Measurements from ENCODE around the gene SLC44A3. TPM values are rescaled to one million over a fixed set of nuclear protein-coding genes. Genes with fewer than 3 reads are reported as not detected.

Gene SLC44A3
- total and polyA plus RNA-seq, 2 of the 13 experiments (the other 11 are each of a cell fraction or from before 2014, with no cell fraction given), result 6.8 to 14.1 TPM

DNA sequence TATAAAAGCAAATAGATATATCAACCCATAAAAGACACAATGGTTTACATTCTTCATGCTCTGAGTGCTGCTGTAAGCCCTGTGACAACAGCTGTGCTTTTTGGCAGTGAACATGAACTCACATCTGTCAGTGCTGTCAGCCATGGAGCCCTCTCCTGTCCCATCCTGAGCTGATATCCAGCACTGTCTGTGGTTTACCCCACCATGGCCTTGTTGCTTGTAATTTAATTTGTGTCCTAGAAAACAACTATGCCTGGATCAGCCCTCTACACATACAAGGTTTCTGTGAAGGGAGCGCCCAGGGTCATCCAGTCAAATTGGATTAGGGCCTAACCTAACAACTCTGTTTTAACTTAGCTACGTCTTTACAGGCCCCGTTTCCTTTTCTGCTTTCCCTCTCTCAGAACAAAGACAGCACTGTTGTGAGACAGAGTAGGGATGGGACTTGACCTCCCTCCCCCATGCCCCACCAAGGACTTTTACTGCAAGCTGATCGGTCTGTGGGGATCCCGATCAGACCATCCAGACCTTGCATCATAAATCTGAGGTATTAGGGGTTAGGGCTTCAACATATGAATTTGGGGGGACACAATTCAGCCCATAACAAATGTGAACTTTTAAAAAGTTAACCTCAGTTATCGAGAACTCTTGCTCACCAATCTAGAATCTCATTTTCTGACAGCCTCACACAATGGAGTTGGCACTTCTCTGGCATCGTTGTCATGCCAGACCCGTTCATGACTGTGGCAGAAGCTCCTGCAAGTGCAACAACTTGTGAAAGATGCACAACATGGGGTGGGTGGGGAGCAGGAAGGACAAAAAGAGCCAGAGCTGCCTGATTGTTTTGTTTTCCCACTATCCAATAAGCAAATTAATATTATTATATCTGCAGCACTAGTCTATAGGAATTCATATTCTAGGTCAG lies 16.4 kb upstream of the SLC44A3 start (continued):
- TF ChIP-seq, protein P1, sequence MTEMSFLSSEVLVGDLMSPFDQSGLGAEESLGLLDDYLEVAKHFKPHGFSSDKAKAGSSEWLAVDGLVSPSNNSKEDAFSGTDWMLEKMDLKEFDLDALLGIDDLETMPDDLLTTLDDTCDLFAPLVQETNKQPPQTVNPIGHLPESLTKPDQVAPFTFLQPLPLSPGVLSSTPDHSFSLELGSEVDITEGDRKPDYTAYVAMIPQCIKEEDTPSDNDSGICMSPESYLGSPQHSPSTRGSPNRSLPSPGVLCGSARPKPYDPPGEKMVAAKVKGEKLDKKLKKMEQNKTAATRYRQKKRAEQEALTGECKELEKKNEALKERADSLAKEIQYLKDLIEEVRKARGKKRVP (CRISPR knock-in tag; IDR thresholded peaks at IDR 0.05), result peak in 1 of 2 experiments; percentile 63; a peak in 1 of 4 replicates
- no peak for TF ChIP-seq GPN1 (CRISPR knock-in tag; IDR thresholded peaks at IDR 0.05; ENCODE audit: borderline replicate concordance)
- TF ChIP-seq IKZF1 (IDR thresholded peaks at IDR 0.05), result no peak
- TF ChIP-seq, protein P2, sequence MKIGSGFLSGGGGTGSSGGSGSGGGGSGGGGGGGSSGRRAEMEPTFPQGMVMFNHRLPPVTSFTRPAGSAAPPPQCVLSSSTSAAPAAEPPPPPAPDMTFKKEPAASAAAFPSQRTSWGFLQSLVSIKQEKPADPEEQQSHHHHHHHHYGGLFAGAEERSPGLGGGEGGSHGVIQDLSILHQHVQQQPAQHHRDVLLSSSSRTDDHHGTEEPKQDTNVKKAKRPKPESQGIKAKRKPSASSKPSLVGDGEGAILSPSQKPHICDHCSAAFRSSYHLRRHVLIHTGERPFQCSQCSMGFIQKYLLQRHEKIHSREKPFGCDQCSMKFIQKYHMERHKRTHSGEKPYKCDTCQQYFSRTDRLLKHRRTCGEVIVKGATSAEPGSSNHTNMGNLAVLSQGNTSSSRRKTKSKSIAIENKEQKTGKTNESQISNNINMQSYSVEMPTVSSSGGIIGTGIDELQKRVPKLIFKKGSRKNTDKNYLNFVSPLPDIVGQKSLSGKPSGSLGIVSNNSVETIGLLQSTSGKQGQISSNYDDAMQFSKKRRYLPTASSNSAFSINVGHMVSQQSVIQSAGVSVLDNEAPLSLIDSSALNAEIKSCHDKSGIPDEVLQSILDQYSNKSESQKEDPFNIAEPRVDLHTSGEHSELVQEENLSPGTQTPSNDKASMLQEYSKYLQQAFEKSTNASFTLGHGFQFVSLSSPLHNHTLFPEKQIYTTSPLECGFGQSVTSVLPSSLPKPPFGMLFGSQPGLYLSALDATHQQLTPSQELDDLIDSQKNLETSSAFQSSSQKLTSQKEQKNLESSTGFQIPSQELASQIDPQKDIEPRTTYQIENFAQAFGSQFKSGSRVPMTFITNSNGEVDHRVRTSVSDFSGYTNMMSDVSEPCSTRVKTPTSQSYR (CRISPR knock-in tag; IDR thresholded peaks at IDR 0.05; ENCODE audit: borderline replicate concordance), result peak; percentile 65; the same call in 1 of the 2 replicates
- TF ChIP-seq FOXK2 (IDR thresholded peaks at IDR 0.05), result no peak
- TF ChIP-seq ZNF816 (CRISPR knock-in tag; IDR thresholded peaks at IDR 0.05; ENCODE audit: borderline replicate concordance), result no peak
- TF ChIP-seq, protein P3, sequence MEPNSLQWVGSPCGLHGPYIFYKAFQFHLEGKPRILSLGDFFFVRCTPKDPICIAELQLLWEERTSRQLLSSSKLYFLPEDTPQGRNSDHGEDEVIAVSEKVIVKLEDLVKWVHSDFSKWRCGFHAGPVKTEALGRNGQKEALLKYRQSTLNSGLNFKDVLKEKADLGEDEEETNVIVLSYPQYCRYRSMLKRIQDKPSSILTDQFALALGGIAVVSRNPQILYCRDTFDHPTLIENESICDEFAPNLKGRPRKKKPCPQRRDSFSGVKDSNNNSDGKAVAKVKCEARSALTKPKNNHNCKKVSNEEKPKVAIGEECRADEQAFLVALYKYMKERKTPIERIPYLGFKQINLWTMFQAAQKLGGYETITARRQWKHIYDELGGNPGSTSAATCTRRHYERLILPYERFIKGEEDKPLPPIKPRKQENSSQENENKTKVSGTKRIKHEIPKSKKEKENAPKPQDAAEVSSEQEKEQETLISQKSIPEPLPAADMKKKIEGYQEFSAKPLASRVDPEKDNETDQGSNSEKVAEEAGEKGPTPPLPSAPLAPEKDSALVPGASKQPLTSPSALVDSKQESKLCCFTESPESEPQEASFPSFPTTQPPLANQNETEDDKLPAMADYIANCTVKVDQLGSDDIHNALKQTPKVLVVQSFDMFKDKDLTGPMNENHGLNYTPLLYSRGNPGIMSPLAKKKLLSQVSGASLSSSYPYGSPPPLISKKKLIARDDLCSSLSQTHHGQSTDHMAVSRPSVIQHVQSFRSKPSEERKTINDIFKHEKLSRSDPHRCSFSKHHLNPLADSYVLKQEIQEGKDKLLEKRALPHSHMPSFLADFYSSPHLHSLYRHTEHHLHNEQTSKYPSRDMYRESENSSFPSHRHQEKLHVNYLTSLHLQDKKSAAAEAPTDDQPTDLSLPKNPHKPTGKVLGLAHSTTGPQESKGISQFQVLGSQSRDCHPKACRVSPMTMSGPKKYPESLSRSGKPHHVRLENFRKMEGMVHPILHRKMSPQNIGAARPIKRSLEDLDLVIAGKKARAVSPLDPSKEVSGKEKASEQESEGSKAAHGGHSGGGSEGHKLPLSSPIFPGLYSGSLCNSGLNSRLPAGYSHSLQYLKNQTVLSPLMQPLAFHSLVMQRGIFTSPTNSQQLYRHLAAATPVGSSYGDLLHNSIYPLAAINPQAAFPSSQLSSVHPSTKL (CRISPR knock-in tag; IDR thresholded peaks at IDR 0.05), result peak; percentile 78
- no peak for TF ChIP-seq LCORL (IDR thresholded peaks at IDR 0.05)
- TF ChIP-seq LCORL (CRISPR knock-in tag; IDR thresholded peaks at IDR 0.05), result peak; percentile 72
- TF ChIP-seq KMT2B (CRISPR knock-in tag; IDR thresholded peaks at IDR 0.05), result no peak
- TF ChIP-seq ZFP36 (IDR thresholded peaks at IDR 0.05; ENCODE audit: borderline replicate concordance, low read depth, low read length, partially characterized antibody), result no peak
- TF ChIP-seq AKAP8 (CRISPR knock-in tag; IDR thresholded peaks at IDR 0.05), result no peak
- no peak for TF ChIP-seq GATA4 (IDR thresholded peaks at IDR 0.05; ENCODE audit: borderline replicate concordance, low read depth)
- TF ChIP-seq, protein P4, sequence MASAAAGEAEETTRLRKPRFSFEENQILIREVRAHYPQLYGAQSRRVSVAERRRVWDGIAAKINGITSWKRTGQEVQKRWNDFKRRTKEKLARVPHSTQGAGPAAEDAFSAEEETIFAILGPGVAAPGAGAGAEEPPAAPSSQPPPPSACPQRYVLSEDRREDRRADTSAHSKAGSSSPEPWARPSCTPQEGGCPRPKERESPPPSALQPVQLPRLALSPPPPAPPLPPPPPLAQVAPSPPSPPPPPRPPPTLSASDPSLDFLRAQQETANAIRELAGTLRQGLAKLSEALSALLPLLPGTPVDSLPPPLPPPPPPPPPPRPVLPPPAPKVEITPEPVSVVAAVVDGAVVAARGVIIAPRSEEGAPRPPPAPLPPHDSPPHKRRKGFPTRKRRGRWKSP (CRISPR knock-in tag; IDR thresholded peaks at IDR 0.05), result 0 out of 2 replicates have a peak, but pooled peaks have one; percentile 22
- no peak for TF ChIP-seq NR1H2 (CRISPR knock-in tag; IDR thresholded peaks at IDR 0.05; ENCODE audit: borderline replicate concordance, low read depth)
- no peak for TF ChIP-seq HES4 (CRISPR knock-in tag; IDR thresholded peaks at IDR 0.05; ENCODE audit: borderline replicate concordance)
- TF ChIP-seq ZNF768 (CRISPR knock-in tag; IDR thresholded peaks at IDR 0.05), result no peak
- TF ChIP-seq, protein P5, sequence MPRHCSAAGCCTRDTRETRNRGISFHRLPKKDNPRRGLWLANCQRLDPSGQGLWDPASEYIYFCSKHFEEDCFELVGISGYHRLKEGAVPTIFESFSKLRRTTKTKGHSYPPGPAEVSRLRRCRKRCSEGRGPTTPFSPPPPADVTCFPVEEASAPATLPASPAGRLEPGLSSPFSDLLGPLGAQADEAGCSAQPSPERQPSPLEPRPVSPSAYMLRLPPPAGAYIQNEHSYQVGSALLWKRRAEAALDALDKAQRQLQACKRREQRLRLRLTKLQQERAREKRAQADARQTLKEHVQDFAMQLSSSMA (CRISPR knock-in tag; IDR thresholded peaks at IDR 0.05), result no peak

All from HepG2 (cell line).